HG03039 (cell line): ENCODE measurements around the gene CBX7.
A peak's percentile ranks its signal among the peaks of the same experiment; 100 is the strongest.

ENCODE experiments used
- ATAC-seq: cut with Tn5 transposase; IDR thresholded peaks from one replicate; pipeline ENCODE4 v1.9.1; 2021; ENCODE audit warnings: mild to moderate bottlenecking, moderate library complexity; ENCODE audit not compliant: unreplicated experiment

CBX7 gene

GRCh38 chr22:39152511-39153219 lies at the start of gene CBX7:
Gene CBX7, minus strand, starts transcription at chr22:39152680. Its CDS starts 236 bp downstream, at chr22:39152444.
- ATAC-seq: peak; percentile 68

- ATAC-seq: no peak
Observed at GRCh38 chr22:39197578-39197977, 45.1 kb upstream of the CBX7 start.

DNA sequence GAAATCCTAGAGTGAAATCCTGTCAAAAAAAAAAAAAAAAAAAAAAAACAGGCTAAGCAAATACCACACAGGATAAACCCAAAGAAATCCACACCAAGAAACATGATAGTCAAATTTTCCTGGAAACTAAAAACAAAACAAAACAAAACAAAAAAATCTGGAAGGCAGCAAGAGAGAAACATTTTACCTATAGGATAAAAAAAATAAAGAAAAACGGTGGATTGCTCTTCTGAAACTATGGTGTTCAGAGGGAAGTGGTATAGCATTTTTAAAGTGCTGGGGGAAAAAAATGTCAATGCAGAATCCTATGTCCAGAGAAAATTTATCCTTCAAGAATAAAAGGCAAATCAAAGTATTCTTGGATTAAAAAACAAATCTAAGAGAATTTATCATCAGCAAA lies 41.6 kb upstream of the CBX7 start:
- ATAC-seq: no peak

- no peak for ATAC-seq
Observed at GRCh38 chr22:39188809-39189208, 36.3 kb upstream of the CBX7 start.

- ATAC-seq: no peak
Observed at GRCh38 chr22:39185601-39186012, 33.1 kb upstream of the CBX7 start.

DNA sequence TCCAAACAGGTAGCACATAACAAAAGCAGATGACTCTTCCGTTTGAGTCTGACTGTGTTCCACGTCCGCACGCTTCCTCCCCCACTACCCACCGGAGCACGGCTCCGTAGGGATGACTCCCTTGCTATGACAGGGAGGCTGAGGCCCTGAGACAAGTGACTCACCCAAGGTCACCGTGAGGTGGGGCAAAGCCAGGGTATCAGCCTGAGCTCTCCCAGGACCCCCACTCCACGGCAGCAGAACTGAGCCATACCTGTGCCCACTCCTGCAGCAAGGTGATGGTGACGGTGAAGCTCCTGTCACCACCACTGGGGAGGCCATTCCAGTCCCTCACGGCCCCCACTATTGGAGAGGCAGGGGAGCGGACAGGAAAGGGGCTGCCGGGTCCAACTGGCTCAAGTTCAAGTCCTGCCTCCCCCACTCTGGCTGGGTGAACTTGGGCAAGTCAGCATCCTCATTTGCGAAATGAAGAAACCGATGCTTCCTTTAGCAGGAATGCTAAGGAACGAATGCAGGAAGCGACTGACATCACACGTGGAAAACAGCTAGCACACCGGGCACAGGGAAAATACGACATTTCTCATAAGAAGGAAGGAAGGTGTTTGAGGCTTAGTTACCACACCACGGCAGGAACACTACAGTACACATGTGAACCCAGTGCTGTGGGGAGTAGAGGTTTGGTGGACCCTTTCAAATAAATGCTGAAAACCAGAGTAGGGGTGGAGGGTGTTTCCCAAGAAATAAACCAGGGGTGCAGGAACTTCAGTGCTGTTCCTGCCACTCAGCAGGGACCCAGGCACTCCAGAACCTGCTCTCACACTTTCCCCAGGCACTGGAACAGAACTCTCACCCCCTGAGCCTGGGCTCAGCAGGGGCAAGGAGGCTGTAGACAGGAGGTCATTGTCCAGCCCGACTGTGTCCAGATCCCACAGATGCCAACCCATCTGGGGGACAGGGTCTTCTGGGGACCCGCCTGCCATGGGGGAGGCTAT lies 32.4 kb upstream of the CBX7 start:
- no peak for ATAC-seq

DNA sequence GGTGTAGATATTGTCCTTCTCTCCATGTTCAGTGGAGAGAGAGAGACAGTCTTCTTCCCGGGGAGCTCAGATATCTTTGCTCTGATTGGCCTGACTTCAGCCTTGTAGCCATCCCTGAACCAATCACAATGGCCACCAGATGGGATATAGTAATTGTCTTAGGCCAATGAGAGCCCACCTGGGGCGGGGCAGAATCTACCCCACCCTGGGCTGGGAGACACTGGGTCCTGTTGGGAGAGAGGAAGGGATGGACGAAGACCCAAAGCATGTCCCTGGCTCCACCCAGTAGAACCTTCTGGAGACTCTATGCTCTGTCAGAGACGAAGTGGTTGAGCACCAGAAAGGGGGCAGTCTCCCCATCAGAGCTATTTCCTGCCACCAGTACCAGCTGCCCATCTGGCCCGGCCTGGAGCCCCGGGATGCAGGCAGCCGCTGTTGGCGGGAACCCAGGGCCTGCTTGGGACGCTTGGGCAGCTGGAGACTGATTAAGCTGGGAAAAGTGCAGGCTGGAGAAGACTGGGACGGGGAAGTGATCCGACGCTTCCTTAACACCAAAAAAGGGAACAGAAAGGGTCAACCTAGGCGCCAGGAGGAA lies 31.6 kb upstream of the CBX7 start:
- no peak for ATAC-seq

DNA sequence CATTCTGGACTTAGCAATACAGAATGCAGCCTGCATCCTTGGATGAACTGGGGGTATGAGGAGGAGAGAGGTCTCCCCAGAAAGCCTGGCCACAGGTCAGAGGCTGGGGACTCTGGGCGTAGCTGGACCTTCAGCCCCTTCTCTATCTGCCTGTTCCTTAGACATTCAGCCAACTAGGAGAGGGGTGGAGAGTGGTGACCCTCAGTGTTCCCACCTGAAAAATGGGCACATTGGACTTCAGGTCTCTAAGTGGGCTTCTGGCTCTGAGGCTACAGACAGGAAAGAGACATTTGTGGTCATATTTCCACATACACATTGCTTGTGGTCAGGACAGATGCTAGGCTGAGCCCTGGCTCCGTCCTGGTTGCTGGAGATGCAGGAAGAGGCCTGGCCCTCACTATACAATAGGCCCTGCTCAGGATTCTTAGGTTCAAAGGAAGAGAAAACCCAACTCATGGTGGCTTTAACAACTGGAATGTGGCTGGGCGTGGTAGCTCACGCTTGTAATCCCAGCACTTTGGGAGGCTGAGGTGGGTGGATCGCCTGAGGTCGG lies 30.1 kb upstream of the CBX7 start:
- no peak for ATAC-seq

DNA sequence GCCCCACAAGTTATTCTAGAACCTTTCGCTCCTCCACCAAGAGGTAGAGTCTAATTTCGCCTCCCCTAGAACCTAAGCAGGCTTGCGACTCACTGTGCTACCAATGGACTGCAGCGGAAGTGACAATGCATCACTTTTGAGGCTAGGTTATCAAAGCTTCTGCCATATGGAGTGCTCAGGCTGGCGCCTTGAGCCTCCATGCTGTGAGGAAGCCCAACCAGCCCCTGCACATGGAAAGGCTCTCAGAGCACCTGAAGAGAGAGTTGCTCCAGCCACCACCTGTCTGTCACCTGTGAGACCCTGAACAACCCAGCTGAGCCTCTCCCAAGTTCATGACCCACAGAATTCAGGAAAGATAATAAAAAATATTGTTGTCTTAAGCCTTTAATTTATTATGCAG lies 29.3 kb upstream of the CBX7 start:
- ATAC-seq: no peak

GRCh38 chr22:39181356-39181755 lies 28.9 kb upstream of the CBX7 start:
- no peak for ATAC-seq

DNA sequence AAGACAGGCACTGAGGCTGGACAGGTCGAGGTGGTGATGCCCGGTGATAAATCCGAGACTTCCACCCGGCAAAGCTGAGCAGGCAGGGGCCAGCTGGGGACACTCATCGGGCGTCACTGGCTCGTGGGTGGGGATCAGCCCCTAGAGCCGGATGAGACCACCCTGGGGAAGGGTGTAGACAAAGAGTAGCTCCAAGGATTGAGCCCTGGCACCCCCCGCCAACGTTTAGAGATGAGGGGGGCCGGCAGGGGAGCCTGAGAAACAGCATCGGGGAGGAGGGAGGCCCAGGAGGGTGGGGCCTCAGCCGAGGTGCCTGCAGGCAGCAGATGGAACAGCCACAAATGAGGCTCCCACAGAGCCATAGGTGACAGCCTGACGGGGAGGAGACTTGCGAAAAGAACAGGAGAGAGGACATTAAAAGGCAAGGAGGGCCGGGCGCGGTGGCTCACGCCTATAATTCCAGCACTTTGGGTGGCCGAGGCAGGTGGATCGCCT lies 27.4 kb upstream of the CBX7 start:
- no peak for ATAC-seq

DNA sequence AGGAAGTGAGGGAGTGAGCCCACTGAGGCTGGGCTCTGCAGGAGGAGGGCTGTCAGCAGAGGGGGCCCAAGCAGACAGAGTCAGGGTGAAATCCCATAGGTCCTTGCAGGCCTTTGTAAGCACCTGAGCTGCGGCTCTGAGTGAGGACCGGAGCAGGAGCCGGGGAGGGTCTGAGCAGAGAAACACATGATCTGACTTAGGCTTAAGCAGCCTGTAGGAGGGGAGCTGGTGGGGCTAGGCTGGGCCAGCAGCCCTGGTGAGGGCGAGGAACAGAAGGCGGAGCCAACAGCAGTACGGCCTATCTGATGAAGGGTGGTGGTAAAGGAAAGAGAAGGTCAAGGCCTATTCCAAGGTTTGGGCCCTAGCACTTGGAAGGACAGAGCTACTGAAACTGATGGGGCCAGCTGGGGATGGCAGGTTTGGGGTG lies 26.9 kb upstream of the CBX7 start:
- ATAC-seq: no peak

GRCh38 chr22:39178206-39179111 lies 26.0 kb upstream of the CBX7 start:
- ATAC-seq: no peak

DNA sequence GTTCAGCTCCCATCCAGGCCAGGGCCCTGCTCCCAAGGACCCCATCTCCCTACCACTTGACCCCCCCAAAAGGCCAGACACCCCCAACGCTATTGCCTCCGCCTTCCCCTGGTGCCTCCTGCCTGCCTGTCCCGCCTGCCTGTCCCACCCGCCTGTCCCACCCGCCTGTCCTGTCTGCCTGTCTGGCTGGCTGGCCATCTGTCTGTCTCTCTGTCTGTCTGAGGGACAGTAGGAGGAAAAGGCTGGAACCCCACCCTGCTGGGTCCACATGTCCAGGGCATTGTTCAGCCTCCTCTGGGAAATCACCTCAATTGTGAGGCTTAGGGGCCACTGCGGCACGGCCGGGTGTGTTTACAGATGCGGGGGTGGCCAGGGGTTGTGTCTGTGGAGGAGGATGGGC lies 25.3 kb upstream of the CBX7 start:
- no peak for ATAC-seq

DNA sequence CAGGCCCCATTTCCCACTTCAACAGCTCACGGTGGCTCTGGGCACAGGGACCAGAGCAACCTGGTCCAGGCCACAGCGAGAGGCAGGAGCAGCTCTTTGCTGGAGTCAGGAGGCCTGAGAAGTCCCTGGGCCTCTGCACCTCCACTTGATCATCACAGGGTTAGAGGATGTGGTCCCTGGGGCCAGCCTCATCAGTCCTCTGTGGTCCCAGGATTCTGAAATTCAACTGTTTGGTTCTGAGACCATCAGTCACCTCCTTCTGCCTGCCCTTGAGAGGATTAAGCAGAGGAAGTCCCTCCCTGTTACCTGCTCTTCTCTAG lies 24.9 kb upstream of the CBX7 start:
- ATAC-seq: no peak

DNA sequence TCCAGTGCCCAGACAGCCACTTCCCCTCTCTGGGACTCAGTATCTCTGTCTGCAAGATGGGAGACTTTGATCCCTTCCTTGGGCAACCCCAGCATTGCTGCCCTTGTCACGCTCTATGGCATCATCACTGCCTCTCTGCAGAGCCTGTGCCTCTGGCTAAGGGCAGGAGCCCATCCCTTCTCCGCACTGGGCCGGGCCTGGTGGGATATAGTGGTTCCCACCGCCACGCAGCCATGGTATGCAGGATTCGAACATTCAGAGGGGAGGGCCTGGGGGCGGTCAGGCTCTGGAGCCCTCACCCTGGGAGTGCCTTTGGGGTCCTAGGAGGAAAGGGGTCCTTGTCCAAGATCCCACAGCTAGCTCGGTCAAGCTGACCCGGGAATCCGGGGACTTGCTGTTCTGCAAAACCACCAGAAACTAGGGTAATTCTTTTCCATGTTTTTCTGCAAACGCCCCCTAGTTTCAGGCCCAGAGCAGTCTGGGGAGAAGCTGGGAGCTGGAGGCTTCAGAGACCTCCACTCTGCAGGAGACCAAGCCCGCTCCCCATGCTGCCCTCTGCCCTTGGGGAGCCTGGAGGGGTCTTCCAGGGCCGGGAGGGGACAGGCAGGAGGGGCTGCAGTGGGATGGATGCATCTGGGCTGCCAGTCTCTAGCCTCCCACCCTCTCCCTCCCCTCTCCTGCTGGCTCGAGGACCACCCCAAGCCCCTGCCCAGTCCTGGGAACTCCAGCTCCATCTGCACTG lies 24.4 kb upstream of the CBX7 start:
- ATAC-seq: no peak

DNA sequence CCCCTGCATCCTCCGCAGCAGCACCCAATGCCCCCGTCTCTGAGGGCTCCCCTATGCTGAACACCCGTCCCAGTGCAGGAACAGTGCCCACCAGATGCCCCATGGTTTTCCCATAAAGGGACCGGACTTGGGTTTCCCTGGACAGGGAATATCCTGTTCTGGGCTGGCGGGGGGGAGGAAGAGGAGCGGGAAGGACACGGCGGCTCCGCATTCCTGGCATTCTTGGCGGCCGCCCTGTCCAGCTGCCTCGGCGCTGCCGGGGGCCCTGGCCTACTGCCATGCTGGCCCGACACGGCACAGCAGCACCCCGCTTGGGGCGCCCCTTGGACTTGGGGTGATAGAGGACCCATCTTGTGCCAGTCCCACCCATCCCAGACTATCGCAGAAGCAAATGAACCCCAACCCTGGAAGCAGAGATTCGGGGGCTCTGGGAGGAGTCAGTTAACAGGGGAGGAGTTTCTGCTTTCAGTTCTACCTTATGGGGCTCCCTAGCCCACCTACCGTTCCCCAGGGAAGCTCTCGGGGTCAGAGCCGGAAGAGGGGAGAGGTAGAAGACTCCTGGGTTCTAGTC lies 23.7 kb upstream of the CBX7 start:
- no peak for ATAC-seq

- ATAC-seq: no peak
Observed at GRCh38 chr22:39175353-39176142, 23.1 kb upstream of the CBX7 start.
